Hematopoietic multipotent progenitor cell treated with erythropoietin and hydrocortisone succinate and interleukin-3 and kit ligand, for 17 days (in vitro differentiated cells): Measurements from ENCODE around the gene NME8.

ENCODE experiments used
- DNase-seq: peaks from one replicate; pipeline ENCODE4 v3.0.0-alpha.2; 2015; ENCODE audit warnings: low spot score

The NME8 gene

GRCh38 chr7:37933018-37933566 is 84.7 kb downstream of the NME8 start:
- DNase-seq, result no peak

- DNase-seq, result no peak
These were observed 94.7 kb downstream of the NME8 start for GRCh38 chr7:37942934-37943610.

GRCh38 chr7:37943905-37944736 is 95.7 kb downstream of the NME8 start:
- no peak for DNase-seq

DNA sequence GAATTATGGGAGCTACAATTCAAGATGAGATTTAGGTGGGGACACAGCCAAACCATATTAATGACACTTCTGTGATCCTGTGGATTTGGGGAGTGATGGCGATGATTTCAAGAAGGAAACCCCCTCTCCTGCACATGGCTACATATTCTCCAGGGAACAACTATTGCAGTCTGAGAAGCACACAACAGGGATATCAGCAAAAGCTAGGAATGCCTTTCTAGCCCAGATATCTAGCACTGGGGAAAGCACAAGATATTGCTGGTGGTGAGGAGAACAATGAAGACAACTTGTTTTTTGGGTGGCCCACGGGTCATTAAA is 96.3 kb downstream of the NME8 start:
- DNase-seq, result no peak

- no peak for DNase-seq
These were observed 96.9 kb downstream of the NME8 start for GRCh38 chr7:37945336-37945735.

DNA sequence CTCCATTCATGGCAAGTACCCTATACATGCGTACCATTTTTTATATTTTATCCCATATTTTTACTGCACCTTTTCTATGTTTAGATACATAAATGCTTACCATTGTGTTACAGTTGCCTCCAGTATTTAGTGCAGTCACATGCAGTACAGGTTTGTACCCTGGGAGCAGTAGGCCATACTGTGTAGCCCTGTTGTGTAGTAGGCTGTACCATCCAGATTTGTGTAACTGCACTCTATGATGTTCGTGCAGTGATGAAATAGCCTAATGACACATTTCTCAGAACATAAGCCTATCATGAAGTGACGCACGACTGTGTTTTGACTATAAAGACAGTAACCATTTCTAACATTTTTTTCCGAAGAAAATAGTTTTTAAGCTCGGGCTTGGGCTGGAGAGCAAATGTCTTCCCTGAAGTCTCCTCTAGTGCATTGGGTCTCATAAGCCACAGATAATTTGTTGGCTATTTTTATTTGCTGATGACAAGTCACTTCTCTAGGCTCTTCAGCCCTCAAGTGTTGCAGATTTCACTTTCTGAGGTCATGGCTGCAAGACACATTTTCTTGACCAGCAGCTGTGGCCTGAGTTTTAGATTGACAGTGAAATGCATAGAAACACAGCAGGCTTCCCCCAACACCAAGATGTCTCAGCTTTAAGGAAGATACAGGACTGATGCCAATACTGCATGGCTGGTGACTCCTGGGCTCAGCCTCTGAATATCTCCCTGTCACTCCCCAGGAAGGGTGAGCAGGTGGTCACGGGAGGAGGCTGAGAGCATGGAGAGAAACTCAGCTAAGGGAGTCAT is 98.9 kb downstream of the NME8 start:
- no peak for DNase-seq

DNA sequence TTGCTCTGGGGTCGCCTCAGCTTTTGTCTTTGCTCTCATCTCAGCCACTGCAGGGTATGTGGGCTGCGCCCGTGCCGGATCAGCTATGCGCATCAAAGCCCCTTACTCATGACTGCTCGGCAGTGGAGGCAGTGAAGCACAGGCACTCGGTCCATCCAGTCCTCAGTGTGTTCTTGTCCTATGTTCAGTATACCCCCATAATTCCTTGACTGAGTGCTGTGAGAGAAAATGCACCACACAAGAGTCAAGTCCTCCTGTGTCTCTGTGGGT is 99.5 kb downstream of the NME8 start:
- no peak for DNase-seq
